BE2C (cell line): ENCODE data around the gene NEXN.
"Not testable (repeated sequence)": the region's sequence is repeated elsewhere in the genome, so short reads cannot be mapped to it uniquely, and the experiment has no call there.

Source experiments
- DNase-seq: peaks from one replicate; pipeline ENCODE4 v3.0.0-alpha.2; 2020
- H3K27me3 ChIP-seq: fragments of 250-450 bp; sonication (Bioruptor Pico); 2 replicates; pipeline ENCODE4 v1.5.1; 2020; ENCODE audit warnings: mild to moderate bottlenecking
- H3K36me3 ChIP-seq: fragments of 250-450 bp; sonication (Bioruptor Pico); 2 replicates; pipeline ENCODE4 v1.5.1; 2020; ENCODE audit warnings: mild to moderate bottlenecking
- H3K4me1 ChIP-seq: fragments of 250-450 bp; sonication (Bioruptor Pico); 2 replicates; pipeline ENCODE4 v1.5.1; 2020
- H3K4me3 ChIP-seq: 2 replicates; pipeline ENCODE4 v1.5.1; 2011; ENCODE audit warnings: low read depth, low read length
- H3K9me3 ChIP-seq: fragments of 250-450 bp; sonication (Bioruptor Pico); 2 replicates; pipeline ENCODE4 v1.5.1; 2020
- TF ChIP-seq, protein P1 (sequence below): IDR thresholded peaks from 2 replicates; pipeline ENCODE4 v1.5.1; 2012; ENCODE audit warnings: mild to moderate bottlenecking, low read depth, low read length

NEXN gene

GRCh38 chr1:77910116-77910515, 21.7 kb downstream of the NEXN start:
- no peak overlapping the region for H3K4me3 ChIP-seq
- no peaks in the 10 kb centered on the region for H3K4me1 ChIP-seq
- no peaks in the 10 kb centered on the region for H3K9me3 ChIP-seq
- TF ChIP-seq, protein P1, sequence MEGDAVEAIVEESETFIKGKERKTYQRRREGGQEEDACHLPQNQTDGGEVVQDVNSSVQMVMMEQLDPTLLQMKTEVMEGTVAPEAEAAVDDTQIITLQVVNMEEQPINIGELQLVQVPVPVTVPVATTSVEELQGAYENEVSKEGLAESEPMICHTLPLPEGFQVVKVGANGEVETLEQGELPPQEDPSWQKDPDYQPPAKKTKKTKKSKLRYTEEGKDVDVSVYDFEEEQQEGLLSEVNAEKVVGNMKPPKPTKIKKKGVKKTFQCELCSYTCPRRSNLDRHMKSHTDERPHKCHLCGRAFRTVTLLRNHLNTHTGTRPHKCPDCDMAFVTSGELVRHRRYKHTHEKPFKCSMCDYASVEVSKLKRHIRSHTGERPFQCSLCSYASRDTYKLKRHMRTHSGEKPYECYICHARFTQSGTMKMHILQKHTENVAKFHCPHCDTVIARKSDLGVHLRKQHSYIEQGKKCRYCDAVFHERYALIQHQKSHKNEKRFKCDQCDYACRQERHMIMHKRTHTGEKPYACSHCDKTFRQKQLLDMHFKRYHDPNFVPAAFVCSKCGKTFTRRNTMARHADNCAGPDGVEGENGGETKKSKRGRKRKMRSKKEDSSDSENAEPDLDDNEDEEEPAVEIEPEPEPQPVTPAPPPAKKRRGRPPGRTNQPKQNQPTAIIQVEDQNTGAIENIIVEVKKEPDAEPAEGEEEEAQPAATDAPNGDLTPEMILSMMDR, result no peak
- no peaks in the 10 kb centered on the region for H3K36me3 ChIP-seq
- no peak for DNase-seq
- no peaks in the 10 kb centered on the region for H3K27me3 ChIP-seq

DNA sequence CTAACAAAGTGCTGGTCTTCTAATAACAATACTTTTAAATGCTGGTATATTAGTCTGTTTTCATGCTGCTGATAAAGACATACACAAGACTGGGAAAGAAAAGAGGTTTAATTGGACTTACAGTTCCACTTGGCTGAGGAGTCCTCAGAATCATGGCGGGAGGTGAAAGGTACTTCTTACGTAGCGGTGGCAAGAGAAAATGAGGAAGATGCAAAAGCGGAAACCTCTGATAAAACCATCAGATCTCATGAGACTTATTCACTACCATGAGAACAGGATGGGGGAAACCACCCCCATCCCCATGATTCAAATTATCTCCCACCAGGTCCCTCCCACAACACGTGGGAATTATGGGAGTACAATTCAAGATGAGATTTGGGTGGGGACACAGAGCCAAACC, 30.5 kb downstream of the NEXN start:
- H3K4me3 ChIP-seq, H3K36me3 ChIP-seq, H3K27me3 ChIP-seq, H3K9me3 ChIP-seq, DNase-seq, H3K4me1 ChIP-seq: not testable (repeated sequence)

- H3K4me1 ChIP-seq, result no peaks in the 10 kb centered on the region
- no peaks in the 10 kb centered on the region for H3K27me3 ChIP-seq
- TF ChIP-seq, protein P1, result no peak
- H3K4me3 ChIP-seq, result no peak overlapping the region
- no peak for DNase-seq
- no peaks in the 10 kb centered on the region for H3K9me3 ChIP-seq
- no peaks in the 10 kb centered on the region for H3K36me3 ChIP-seq
Observed at GRCh38 chr1:77925518-77925917, 37.1 kb downstream of the NEXN start.

- H3K27me3 ChIP-seq, result no peaks in the 10 kb centered on the region
- TF ChIP-seq, protein P1, result no peak
- no peaks in the 10 kb centered on the region for H3K4me1 ChIP-seq
- H3K36me3 ChIP-seq, result no peaks in the 10 kb centered on the region
- no peak for DNase-seq
- H3K9me3 ChIP-seq, result no peaks in the 10 kb centered on the region
- no peak overlapping the region for H3K4me3 ChIP-seq
Observed at GRCh38 chr1:77925956-77926355, 37.5 kb downstream of the NEXN start.

- no peak for DNase-seq
- H3K9me3 ChIP-seq, result no peaks in the 10 kb centered on the region
- H3K27me3 ChIP-seq, result no peaks in the 10 kb centered on the region
- TF ChIP-seq, protein P1, result no peak
- no peaks in the 10 kb centered on the region for H3K4me1 ChIP-seq
- H3K36me3 ChIP-seq, result no peaks in the 10 kb centered on the region
- no peak overlapping the region for H3K4me3 ChIP-seq
Observed at GRCh38 chr1:77926561-77927357, 38.3 kb downstream of the NEXN start.

DNA sequence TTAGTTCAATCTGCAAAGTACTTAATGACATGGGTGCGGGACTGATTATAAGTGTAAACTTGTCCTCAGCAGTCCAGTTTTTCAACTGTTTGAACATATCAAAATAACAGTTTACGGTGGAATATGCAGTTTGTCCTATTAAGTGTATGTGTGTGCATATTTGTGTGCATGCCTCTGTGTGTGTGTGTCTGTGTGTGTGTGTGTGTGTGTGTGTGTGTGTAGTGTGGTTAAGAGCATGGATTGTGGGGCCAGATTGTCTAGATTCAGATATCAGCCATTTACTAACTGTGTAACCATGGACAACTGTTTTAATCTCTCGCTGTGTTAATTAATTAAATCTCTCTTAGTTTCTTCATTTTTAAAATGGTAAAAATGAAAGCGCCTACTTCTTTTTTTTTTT, 39.0 kb downstream of the NEXN start:
- H3K4me3 ChIP-seq, result no peak overlapping the region
- H3K27me3 ChIP-seq, result no peaks in the 10 kb centered on the region
- TF ChIP-seq, protein P1, result no peak
- DNase-seq, result no peak
- H3K4me1 ChIP-seq, result no peaks in the 10 kb centered on the region
- no peaks in the 10 kb centered on the region for H3K9me3 ChIP-seq
- H3K36me3 ChIP-seq, result no peaks in the 10 kb centered on the region
